ENCODE measurements around the gene PPM1M.
"Not testable (repeated sequence)": the region's sequence is repeated elsewhere in the genome, so short reads cannot be mapped to it uniquely, and the experiment has no call there.

Gene PPM1M

DNA sequence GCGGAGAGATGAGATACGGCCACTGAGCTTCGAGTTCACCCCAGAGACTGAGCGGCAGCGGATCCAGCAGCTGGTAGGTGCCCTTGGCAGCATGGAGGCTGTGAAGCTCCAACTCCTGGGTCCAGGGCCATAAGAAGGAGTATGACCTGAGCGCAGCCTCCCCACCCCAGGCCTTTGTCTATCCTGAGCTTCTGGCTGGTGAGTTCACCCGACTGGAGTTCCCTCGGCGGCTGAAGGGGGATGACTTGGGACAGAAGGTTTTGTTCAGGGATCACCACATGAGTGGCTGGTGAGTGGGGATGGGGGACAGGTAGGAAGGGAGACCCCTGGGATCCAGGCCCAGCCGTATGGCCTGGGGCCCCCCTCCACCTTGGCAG lies 2.6 kb downstream of the PPM1M start:
- no peak for DNase-seq

DNA sequence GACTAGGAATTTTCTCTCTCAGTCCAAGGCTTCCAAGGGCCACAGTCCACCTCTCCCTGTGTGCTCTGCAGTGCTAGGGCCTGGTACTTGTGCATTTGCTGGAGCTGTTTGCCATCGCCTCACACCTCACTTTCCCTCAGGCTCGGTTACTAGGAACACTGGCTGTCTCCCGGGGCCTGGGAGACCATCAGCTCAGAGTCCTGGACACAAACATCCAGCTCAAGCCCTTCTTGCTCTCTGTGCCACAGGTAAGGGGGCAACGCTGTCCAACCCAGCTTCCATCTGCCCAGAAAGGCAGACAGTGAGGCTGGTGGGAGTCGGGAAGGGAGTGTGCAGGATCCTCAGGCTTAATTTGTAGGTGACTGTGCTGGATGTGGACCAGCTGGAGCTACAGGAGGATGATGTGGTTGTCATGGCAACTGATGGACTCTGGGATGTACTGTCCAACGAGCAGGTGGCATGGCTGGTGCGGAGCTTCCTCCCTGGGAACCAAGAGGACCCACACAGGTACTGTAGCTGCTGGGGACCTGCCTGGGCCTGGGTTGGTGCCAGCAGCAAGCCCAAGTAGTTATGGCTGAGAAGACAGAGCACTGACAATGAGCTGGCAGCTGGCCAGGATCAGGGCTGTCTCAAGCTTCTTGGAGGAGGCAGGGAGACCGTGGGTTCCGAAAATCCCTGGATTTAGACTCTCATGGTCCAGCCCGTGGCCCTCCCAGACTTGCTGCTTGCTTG lies 3.4 kb downstream of the PPM1M start:
- DNase-seq: no peak

DNA sequence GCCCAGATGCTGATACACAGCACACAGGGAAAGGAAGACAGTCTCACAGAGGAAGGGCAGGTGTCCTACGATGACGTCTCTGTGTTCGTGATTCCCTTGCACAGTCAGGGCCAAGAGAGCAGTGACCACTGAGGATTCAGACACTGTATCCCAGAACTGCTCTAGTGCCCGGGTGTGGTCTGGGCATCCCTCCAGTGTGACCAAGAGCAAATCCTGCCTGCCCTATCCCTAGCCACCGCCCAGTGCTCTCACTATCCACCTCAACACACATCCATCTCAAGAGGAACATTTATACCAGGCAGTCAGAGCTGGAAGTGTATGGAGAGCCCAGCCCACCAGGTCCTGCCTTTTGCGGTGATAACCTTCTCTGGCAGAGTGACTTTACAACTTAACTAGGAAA lies 4.1 kb downstream of the PPM1M start:
- no peak for DNase-seq

DNA sequence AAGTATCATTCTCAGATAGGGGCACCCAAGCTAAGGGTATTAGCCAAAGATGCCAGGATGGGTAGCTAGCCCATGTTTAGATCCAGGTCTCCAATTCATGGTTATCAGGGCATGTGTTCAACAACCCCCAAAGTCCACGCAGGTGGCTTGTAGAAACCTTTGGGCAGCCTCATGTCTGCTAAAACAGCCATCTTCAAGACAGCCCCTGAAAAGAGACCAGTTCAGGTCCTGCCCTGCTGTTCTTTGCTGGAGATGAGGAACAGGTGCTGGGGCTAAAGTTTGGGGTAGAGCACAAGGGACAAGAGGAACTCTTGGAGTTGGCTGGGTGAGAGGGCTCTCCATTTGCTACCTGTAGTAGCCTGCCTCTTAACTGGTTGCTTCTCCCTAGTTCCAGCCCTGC lies 4.6 kb downstream of the PPM1M start:
- DNase-seq: no peak

DNA sequence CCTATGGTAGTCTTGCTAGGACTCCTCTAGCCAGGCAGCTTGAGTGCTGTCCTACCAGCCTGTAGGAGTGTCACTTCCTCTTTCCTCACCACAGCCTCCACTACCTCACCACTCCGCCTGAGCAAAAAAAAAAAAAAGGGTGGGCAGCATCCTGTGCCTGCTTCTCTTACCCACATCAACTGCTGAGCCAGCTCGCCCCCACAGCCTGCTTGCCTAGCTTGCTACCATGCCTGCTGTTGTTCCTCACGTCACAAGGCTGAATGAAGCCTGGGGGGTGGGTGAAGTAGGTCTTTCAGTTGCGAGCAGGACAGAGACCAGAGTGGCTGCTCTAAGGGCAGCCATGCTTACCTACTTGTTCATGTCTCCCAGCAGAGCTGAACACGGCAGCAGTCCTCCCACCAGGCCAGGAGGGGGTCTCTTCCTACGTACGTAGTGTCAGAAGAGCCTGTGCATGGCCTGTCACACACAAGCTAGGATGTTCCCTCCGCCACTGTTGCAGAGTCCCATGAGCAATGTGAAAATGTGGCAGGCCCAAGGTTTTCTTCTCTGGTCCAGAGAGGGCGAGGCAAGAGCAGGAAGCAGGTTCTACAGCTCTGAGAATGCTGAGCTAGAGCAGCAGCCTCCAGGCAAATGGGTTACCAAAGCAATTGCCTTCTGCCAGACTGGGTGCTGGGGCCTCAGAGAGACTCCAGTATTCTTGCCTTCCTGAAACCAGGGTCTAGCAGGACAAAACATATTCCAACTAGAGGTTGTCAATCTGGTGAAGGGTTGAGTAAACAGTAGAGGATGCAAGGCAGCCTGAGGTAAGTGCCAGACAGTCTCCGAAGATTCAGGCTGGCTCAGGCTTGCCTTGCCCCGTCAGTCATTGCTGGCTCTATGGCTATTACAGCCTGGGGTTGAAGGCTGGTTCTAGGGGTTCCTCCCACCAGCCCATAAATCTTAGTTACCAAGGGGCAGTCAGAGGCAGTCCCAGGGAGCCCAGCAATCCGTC lies 8.1 kb downstream of the PPM1M start:
- no peak for DNase-seq

DNA sequence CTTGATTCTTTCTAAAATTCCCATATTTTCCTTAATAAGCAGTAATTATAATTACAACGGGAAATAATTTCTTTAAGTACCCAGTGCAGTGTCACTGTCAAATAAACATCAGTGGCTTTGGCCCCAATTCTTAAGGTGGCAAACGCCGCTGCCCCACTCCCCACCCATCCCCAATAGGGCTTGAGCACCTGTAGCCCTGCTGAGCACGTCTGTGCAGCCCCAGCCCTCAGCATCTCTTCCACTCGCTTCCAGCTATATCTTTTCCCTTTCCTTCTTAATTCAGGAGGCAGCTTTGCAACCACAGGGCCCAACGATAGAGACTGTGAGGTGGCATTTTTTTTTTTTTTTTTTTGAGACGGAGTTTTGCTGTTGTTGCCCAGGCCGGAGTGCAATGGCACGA lies 9.0 kb downstream of the PPM1M start:
- no peak for DNase-seq

DNA sequence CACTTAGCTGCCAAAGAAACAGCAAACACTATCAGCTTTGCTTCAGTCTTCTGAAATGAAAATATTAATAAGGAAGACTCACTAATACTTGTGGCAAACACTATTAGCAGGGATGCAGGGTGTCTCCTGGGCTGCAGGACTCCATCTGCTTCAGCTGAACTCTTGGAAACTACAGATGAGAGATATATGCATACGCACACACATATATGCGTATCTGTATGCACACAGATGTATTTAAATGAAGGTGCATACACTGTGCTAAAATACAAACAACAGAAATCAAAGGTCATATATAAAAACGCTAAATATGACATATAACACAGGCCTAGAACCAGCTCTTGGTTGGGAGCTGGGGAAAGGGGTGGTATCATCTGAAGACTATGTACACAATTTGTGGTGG lies 10.6 kb downstream of the PPM1M start:
- no peak for DNase-seq

DNA sequence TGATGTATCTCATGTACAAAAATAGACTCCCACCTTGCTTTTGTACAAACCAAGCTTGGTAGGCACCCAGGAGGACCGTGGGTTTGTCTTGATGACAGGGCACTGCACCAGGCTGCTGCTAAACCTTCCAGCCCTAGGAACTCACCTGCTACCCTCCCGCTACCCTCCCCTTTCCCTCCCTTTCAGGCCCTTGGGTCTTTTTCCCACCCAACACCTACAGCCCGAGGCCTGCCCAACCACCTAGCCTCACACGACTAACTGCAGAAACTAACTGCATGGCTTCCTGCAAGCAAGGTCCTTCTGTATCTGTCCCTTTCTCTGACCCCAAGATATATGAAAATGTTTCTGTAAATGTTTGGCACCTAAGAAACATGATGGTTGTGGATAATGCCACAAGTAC lies 11.1 kb downstream of the PPM1M start:
- no peak for DNase-seq

DNA sequence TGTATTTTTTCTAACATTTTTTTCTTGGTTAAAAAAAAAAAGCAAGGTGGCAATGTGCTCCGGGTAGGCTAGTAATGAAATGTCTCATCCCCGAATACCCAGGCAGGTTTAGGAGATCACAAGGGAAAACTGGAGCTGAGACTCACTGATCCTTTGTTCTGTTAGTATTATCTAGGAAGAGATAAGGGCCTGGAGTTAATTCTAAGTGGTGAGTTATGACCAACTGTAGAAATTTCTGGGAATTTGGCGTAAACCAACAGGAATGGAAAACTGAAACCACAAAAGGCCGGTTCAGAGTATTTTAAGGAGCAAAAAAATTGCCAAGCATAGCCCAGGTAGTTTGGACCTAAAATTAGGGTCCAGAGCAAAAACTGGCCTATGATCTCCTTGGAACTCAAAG lies 12.4 kb downstream of the PPM1M start:
- no peak for DNase-seq

DNA sequence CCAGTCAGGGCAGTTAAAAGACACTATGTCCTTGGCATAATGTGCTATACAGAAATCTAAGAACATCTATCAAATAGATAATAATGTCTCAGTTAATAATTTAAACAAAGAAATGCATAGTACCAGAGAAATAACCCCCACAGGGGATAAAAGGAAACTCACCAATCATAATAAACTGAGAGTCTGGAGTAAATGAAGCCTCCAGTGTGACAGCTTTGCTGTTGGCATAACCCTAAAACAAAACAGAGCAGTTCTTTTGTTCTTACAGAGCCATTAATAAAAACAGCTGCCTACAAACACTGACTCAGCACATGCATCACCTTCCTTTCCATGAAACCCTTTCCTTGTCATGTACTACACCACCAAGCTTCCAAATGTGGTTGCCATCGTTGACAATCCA lies 13.5 kb downstream of the PPM1M start:
- no peak for DNase-seq

DNA sequence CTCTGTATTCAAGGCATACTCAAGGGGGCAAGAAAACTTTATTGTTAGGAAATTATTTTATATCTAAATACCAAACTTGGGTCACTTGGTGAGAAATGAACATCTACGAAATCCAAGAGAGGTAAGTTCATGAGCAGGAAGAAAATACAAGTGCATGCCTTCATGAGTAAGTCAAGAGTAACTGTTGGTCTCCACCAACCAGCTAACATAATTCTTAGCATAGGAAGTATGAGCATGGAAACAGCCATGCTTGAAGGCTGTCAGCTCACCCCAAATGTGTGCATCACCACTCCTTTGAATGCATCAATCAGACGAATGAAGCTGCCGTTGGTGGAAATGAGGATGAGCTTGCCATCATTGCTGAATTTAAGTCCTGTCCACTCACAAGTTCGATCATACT lies 13.9 kb downstream of the PPM1M start:
- no peak for DNase-seq

DNA sequence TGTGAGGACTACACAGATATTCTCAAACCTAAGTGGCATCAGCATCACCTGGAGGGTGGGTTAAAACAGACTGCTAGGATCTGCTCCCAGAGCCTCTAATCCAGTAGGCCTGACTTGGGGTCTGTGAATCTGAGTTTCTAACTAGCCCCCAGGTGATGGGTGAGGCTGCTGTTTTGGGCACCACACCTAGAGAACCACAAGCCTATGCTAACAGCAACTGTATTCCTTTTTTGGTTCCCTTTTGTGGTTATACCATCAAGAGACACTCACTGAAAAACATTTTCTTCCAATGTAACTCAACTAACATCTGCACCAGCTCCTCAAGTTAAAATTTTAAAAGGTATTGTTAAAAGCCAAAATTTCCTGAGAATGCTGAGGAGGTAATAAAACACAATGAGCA lies 16.9 kb downstream of the PPM1M start:
- DNase-seq: no peak

DNA sequence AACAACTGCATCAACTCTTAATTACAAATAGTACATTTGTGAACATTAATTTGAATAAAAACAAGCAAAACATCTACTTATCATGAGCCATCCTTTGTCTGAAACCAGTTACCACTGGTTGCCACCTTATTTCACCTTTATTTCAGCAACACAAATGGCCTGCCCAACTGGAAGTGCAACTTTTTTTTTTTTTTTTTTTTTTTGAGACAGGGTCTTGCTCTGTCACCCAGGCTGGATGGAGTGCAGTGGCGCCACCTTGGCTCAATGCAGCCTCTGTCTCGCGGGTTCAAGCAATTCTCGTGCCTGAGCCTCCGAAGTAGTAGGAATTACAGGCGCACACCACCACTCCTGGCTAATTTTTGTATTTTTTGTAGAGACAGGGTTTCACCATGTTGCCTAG lies 19.8 kb downstream of the PPM1M start:
- DNase-seq: no peak

DNA sequence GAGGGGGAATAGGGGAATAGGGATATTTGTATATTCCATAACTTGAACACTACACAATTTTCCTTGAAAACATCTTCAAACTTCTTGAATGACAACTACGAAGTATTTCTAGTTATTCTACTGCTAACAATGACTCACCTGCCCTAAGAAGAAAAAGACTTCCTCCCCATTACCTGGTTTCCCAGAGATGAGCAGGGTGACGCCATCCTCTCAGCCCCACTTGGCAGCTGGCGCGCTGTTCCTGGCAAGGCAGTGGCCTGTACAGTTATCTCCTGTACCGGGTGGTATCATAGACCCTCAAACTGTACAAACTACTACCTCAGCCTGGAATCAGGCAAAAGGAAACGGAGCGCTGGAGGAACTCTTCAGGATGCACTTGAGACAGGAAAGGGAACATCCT lies 22.5 kb downstream of the PPM1M start:
- DNase-seq: no peak

DNA sequence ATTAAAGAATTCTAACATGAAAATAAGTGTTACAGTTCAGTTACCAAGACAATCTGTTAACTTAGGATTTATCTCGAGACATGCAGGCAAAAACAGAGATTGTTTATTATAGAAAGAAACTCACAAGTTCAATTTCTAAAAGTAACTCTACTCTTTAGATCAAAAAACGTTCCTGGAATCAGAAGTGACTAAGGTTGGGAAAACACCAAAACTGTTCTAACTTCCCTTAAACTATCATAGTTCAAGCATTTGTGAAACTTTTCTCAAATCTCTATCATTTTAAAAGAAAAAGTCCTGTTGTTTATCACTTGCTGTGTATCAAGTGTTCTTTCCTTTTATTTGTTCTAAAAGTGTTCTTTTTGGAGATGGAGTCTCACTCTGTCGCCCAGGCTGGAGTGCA lies 24.2 kb downstream of the PPM1M start:
- DNase-seq: no peak

DNA sequence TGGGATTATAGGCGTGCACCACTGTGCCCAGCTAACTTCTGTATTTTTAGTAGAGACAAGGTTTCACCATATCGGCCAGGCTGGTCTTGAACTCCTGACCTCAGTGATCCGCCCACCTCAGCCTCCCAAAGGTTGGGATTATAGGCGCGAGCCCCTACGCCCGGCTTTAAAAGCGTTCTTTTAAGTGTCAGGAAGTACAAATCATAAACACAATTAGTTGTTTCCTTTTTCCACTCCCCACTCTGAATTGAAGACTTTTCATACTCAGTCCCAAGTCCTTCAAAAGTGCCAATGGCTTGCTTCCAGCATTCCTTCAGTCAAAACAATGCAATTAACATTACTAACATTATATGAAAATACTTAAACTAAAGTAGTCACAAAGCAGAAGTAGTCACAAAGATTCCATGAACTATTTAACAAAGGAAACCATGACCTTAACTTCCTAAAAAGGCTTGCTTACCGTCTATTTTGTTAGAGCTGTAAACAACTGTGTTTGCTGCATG lies 24.7 kb downstream of the PPM1M start:
- DNase-seq: no peak

DNA sequence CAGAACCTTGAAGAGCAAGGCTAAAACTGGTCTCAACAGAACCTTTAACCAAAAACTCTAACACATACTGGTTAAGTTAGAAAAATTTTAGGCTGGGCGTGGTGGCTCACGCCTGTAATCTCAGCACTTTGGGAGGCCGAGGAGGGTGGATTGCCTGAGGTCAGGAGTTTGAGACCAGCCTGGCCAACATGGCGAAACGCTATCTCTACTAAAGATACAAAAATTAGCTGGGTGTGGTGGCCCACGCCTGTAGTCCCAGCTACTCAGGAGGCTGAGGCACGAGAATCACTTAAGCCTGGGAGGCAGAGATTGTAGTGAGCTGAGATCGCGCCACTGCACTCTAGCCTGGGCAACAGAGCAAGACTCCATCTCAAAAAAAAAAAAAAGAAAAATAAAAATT lies 26.6 kb downstream of the PPM1M start:
- not testable (repeated sequence) for DNase-seq

DNA sequence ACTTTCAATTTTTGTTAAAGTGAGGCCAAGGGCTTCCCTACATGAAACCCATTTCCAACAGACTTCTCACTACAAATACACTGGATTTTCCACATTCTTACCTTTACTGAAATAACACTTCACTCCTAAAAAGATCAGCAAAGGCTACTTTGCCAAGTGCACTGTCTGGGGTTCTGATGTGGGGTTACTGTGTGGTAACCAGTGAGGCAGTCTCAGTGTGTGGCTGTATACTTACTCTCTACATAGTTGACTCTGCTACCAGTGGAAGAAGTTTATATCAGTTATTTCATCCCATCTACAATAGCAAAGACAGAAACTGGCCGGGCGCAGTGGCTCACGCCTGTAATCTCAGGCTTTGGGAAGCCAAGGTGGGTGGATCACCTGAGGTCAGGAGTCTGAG lies 27.3 kb downstream of the PPM1M start:
- DNase-seq: no peak

DNA sequence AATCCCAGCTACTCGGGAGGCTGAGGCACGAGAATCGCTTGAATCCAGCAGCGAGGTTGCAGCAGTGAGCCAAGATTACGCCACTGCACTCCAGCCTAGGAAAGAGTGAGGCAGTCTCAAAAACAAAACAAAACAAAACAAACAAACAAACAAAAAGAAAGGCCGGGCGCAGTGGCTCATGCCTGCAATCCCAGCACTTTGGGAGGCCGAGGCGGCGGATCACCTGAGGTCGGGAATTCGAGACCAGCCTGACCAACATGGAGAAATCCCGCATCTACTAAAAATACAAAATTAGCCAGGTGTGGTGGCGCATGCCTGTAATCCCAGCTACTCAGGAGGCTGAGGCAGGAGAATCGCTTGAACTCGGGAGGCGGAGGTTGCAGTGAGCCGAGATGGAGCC lies 29.2 kb downstream of the PPM1M start:
- not testable (repeated sequence) for DNase-seq

DNA sequence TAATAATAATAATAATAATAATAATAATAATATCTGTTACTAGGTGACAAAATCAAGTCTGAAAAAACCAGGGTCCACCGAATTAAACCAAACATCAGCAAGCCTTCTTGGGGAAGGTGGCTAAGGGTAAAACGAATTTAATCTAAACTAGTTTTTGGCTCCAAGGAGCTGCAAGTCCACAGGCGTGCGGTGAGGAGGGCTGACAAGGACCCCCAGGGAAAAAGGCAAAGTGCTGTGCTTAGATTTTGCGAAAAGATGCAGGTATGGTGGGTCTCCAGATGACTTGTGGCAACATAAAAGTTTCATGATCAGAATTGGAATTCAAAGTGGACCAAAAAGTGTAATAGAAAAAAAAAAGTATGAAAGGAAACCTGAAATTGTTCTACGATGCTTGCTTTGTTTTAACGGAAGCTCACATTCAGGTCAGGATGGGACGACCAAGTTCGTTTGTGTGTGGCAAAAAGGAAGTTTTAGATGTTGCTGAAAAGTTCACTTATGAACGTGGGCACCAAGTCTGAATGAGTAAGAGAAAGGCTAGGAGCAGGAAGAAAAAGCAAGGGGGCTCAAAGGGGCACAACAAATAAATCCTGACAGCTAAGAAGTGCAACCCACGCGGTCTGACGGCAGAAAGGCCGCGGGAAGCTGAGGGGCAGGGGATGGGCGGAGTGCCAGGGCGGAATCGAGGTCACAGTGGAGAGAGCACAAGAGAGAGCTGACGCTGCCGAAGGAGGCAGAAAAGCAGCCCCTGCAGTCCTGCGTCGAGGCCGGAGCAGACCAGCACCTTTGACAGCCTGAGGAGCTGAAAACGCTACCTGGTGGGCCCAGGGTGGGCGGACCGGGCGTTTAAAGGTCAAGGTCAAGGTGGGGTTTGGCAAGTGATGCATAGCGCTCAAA lies 31.8 kb downstream of the PPM1M start:
- no peak for DNase-seq

DNA sequence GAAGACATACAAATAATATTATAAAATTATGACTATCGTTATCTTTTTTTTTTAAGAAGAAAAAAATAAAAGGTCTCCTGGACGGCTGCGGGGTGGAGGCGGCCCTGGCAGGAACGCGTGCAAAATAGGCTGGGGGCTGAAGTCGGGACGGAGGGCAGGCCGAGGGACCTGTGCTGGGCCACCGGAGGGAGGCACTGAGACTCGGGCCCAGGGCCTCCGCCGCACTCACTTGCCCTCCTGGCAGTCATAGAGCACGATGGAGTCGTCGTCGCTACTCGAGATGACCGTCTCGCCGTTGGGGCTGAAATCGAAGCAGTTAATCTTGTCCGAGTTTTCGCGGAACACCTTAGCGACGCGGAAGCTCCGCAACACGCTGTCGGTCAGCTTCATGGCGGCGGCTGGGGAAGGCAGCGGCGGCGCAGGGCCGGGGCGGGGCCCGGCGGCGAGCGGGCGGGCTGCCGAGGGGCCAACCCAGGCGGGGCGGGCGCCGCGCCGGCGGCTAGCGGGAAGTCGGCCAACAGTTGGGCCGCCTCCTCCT lies 32.5 kb downstream of the PPM1M start:
- DNase-seq: peak in 1 of 2 experiments; percentile 21

DNA sequence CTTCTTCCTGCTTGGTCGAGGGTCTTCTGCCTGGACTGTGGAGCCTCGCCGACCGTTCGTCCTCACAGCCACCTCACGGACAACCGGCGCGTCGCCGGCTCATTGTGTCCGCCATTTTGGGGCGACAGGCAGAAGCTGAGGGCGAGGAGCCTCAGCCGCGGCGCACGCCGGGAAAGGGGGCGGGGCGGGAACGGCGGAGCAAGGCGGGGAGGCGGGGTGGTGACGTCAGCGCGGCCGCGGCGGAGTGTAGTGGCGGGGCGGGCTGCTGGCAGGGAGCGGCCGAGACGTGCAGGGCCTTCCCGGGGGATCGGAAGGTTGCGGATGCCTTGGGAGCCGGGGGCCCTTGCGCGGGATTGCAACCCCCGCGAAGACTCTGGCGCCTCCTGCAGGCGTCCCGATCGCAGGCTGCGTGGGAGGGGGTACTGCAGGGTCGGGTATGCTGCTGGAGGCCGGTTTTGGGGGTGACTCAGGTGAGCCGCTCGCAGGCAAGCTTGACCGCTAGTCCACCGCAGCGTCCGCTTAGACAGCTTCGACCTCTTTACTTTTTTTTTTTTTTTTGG lies 33.0 kb downstream of the PPM1M start, which contains the start of gene WDR82:
Gene WDR82, minus strand, starts transcription at position 140 of the 560 bp plus-strand sequence. CDS start 288 bp downstream, outside the sequence.
- peak; percentile 46 to 81 for DNase-seq

All from NCI-H187 (cell line).